Erythroblast (primary cell): ENCODE results near the gene QRICH1.

Source experiments
- GATA1 ChIP-seq: IDR thresholded peaks from 2 replicates; pipeline ENCODE4 v1.6.1; 2011; ENCODE audit warnings: low read depth, mild to moderate bottlenecking, control low read depth, low read length, moderate library complexity
- POLR2A ChIP-seq: IDR thresholded peaks from 2 replicates; pipeline ENCODE4 v1.6.1; 2011; ENCODE audit warnings: mild to moderate bottlenecking, low read length

DNA sequence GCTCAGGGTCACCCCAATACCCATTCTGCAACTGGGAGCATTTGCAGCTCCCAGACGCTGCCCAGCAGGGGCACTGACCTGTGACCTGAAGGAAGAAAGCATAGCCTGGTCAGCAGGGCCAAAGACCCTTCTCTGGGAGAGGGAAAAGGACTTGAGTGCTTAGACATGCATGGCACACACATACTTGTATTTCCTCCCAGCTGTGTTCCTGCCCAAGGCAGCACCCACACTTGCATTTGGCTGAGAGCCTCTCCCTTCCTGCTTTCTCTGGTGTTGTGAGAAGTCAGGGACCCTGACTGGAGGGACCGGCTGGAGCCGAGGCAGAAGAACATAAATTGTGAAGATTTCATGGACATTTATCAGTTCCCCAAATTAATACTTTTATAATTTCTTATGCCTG, 46.2 kb upstream of the QRICH1 start:
- TF ChIP-seq POLR2A (no peak), GATA1 (no peak)
